Uterus (tissue), 2 donors: ENCODE measurements around the gene RPL10A.

Experiments used
- POLR2A ChIP-seq, 2 donors: fragments of 450-650 bp; IDR thresholded peaks; one replicate each; pipeline ENCODE4 v1.6.1; 2016; ENCODE audit warnings: antibody characterized with exemption in 2 of 2, mild to moderate bottlenecking in 1 of 2, moderate library complexity in 1 of 2
- TF ChIP-seq, protein P1 (sequence below), 4 experiments: fragments of 200-600 bp in 2 of 4; fragments of 450-650 bp in 2 of 4; sonication (generic) in 2 of 4; IDR thresholded peaks; one replicate each; pipeline ENCODE4 v1.5.1; 2016 to 2019; ENCODE audit warnings: antibody characterized with exemption in 4 of 4, mild to moderate bottlenecking in 2 of 4, moderate library complexity in 1 of 4

DNA sequence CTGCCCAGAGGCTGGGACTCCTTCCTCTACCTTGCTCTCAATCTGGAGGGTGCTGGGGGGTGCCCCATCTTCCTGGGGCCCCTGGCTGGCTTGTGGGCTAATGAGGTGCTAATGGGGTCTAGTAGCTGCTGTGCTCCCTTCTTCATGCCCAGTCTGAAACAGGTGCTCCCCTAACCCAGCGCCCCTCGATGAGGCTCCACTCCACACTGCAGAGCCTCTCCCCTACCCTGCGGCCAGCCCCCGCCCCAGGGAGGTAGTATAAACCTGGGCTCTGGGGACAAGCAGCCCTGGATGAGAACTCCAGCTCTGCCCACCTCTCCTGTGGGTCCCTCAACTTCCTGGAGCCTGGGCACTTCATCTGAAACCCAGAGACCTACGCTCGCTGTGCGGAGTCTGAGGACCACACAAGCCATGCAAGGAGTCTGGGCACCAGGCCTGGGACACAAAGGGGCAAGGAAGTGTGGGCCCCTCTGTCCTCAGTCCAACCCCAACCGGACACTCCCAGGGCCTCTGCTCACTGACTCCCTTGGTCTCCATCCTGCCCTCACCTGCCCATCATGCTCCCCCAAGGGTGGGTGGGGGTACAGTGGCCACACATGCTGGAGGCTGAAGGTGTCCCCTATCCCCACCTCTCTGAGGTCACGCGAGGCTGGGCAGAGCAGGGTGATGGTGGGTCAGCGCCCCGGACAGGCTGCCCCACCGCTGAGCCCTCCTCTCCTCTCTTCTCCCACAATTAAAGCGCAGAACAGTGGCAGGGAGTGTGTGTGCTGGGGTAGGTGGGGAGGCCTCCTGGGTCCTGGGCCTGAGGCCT lies 6.1 kb downstream of the RPL10A start:
- TF ChIP-seq, protein P1, sequence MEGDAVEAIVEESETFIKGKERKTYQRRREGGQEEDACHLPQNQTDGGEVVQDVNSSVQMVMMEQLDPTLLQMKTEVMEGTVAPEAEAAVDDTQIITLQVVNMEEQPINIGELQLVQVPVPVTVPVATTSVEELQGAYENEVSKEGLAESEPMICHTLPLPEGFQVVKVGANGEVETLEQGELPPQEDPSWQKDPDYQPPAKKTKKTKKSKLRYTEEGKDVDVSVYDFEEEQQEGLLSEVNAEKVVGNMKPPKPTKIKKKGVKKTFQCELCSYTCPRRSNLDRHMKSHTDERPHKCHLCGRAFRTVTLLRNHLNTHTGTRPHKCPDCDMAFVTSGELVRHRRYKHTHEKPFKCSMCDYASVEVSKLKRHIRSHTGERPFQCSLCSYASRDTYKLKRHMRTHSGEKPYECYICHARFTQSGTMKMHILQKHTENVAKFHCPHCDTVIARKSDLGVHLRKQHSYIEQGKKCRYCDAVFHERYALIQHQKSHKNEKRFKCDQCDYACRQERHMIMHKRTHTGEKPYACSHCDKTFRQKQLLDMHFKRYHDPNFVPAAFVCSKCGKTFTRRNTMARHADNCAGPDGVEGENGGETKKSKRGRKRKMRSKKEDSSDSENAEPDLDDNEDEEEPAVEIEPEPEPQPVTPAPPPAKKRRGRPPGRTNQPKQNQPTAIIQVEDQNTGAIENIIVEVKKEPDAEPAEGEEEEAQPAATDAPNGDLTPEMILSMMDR (IDR thresholded peaks at IDR 0.05): no peak
- no peak for TF ChIP-seq POLR2A (IDR thresholded peaks at IDR 0.05)
